Osteocyte (in vitro differentiated cells): ENCODE results near the gene NPEPL1. TPM values are rescaled to one million over a fixed set of nuclear protein-coding genes. Genes with fewer than 3 reads are reported as not detected.
A peak's percentile ranks its signal among the peaks of the same experiment; 100 is the strongest.

Experiments used
- DNase-seq: peaks from one replicate; pipeline ENCODE4 v3.0.0; 2021; ENCODE audit warnings: mixed read lengths; ENCODE audit not compliant: unreplicated experiment; ENCODE audit errors: extremely low spot score
- H3K27ac Mint-ChIP-seq: one replicate; pipeline ENCODE4 v1.8.0; 2021; ENCODE audit warnings: mild to moderate bottlenecking, mixed read lengths; ENCODE audit not compliant: unreplicated experiment
- H3K27me3 Mint-ChIP-seq: one replicate; pipeline ENCODE4 v1.8.0; 2021; ENCODE audit warnings: mixed read lengths; ENCODE audit not compliant: unreplicated experiment
- H3K36me3 Mint-ChIP-seq: one replicate; pipeline ENCODE4 v1.8.0; 2021; ENCODE audit warnings: mixed read lengths; ENCODE audit not compliant: unreplicated experiment
- H3K4me1 Mint-ChIP-seq: one replicate; pipeline ENCODE4 v1.8.0; 2021; ENCODE audit warnings: mixed read lengths; ENCODE audit not compliant: unreplicated experiment
- H3K4me3 Mint-ChIP-seq: one replicate; pipeline ENCODE4 v1.8.0; 2021; ENCODE audit warnings: mild to moderate bottlenecking, moderate library complexity, mixed read lengths; ENCODE audit not compliant: unreplicated experiment
- H3K9me3 Mint-ChIP-seq: one replicate; pipeline ENCODE4 v1.8.0; 2021; ENCODE audit warnings: mixed read lengths; ENCODE audit not compliant: unreplicated experiment
- CTCF ChIP-seq: fragments of 200-600 bp; sonication (generic); IDR thresholded peaks from 2 replicates; pipeline ENCODE4 v1.5.0; 2021; ENCODE audit warnings: antibody characterized with exemption, mild to moderate bottlenecking, moderate library complexity
- total RNA-seq: library from RNA; stranded (reverse); gene quantifications from 2 replicates; pipeline ENCODE4 v1.2.1, GENCODE V29; 2021

NPEPL1 gene
- total RNA-seq, 1 donor from 2014 or later, result 13.6 TPM

- DNase-seq, result peak; percentile 30
- H3K4me1 Mint-ChIP-seq, result no peaks in the 10 kb centered on the region
- peaks cover 7% of the 10 kb centered on the region for H3K9me3 Mint-ChIP-seq
- no peak for TF ChIP-seq CTCF
- H3K27ac Mint-ChIP-seq, result no peak overlapping the region
- no peaks in the 10 kb centered on the region for H3K27me3 Mint-ChIP-seq
- H3K4me3 Mint-ChIP-seq, result no peak overlapping the region
- H3K36me3 Mint-ChIP-seq, result peaks cover 28% of the 10 kb centered on the region
These were observed 12.8 kb downstream of the NPEPL1 start for GRCh38 chr20:58705208-58705926.

- no peaks in the 10 kb centered on the region for H3K4me1 Mint-ChIP-seq
- peaks cover 7% of the 10 kb centered on the region for H3K9me3 Mint-ChIP-seq
- H3K4me3 Mint-ChIP-seq, result no peak overlapping the region
- no peaks in the 10 kb centered on the region for H3K27me3 Mint-ChIP-seq
- TF ChIP-seq CTCF, result no peak
- H3K27ac Mint-ChIP-seq, result no peak overlapping the region
- peaks cover 28% of the 10 kb centered on the region for H3K36me3 Mint-ChIP-seq
- DNase-seq, result peak; percentile 70
These were observed 13.7 kb downstream of the NPEPL1 start for GRCh38 chr20:58706150-58706892.

GRCh38 chr20:58706975-58707681 is 14.5 kb downstream of the NPEPL1 start:
- H3K4me1 Mint-ChIP-seq, result no peaks in the 10 kb centered on the region
- peaks cover 28% of the 10 kb centered on the region for H3K36me3 Mint-ChIP-seq
- no peak overlapping the region for H3K4me3 Mint-ChIP-seq
- TF ChIP-seq CTCF, result no peak
- H3K9me3 Mint-ChIP-seq, result peaks cover 7% of the 10 kb centered on the region
- H3K27ac Mint-ChIP-seq, result no peak overlapping the region
- DNase-seq, result peak; percentile 75
- H3K27me3 Mint-ChIP-seq, result no peaks in the 10 kb centered on the region

GRCh38 chr20:58707770-58708169 is 15.2 kb downstream of the NPEPL1 start:
- Mint-ChIP-seq H3K9me3 (peaks cover 7% of the 10 kb centered on the region), H3K4me1 (no peaks in the 10 kb centered on the region), H3K36me3 (peaks cover 24% of the 10 kb centered on the region), H3K27me3 (no peaks in the 10 kb centered on the region), H3K27ac (no peak overlapping the region), H3K4me3 (no peak overlapping the region)
- no peak for TF ChIP-seq CTCF
- DNase-seq, result peak; percentile 34
